GM21723 (cell line): Measurements from ENCODE around the gene TSPAN4.

Source experiments
- ATAC-seq: cut with Tn5 transposase; IDR thresholded peaks from one replicate; pipeline ENCODE4 v1.9.1; 2021; ENCODE audit warnings: mild to moderate bottlenecking, moderate library complexity; ENCODE audit not compliant: unreplicated experiment

Gene TSPAN4

GRCh38 chr11:882596-882995 lies 39.9 kb downstream of the TSPAN4 start:
- no peak for ATAC-seq

- no peak for ATAC-seq
Observed at GRCh38 chr11:883527-883926, 40.9 kb downstream of the TSPAN4 start.

GRCh38 chr11:884578-885070 lies 42.0 kb downstream of the TSPAN4 start:
- ATAC-seq = no peak

GRCh38 chr11:886568-886967 lies 43.9 kb downstream of the TSPAN4 start:
- ATAC-seq = no peak

GRCh38 chr11:887589-887988 lies 44.9 kb downstream of the TSPAN4 start:
- no peak for ATAC-seq

- ATAC-seq = no peak
Observed at GRCh38 chr11:888310-889212, 45.9 kb downstream of the TSPAN4 start.

GRCh38 chr11:889257-889656 lies 46.6 kb downstream of the TSPAN4 start:
- ATAC-seq = no peak

GRCh38 chr11:889687-890475 lies 47.2 kb downstream of the TSPAN4 start:
- no peak for ATAC-seq

GRCh38 chr11:890794-891540 lies 48.3 kb downstream of the TSPAN4 start:
- ATAC-seq = no peak

- ATAC-seq = no peak
Observed at GRCh38 chr11:893008-893654, 50.5 kb downstream of the TSPAN4 start.

- ATAC-seq = no peak
Observed at GRCh38 chr11:894575-895201, 52.0 kb downstream of the TSPAN4 start.

GRCh38 chr11:895331-896110 lies 52.9 kb downstream of the TSPAN4 start:
- no peak for ATAC-seq

- no peak for ATAC-seq
Observed at GRCh38 chr11:897253-898142, 54.8 kb downstream of the TSPAN4 start.

- ATAC-seq = no peak
Observed at GRCh38 chr11:898143-898511, 55.5 kb downstream of the TSPAN4 start.

- ATAC-seq = no peak
Observed at GRCh38 chr11:898540-899190, 56.0 kb downstream of the TSPAN4 start.

GRCh38 chr11:899724-900123 lies 57.1 kb downstream of the TSPAN4 start:
- ATAC-seq = no peak

- no peak for ATAC-seq
Observed at GRCh38 chr11:900545-900944, 57.9 kb downstream of the TSPAN4 start.
